SJSA1 (cell line): ENCODE measurements around the gene PTK6. TPM values are rescaled to one million over a fixed set of nuclear protein-coding genes. Genes with fewer than 3 reads are reported as not detected.
A peak's percentile ranks its signal among the peaks of the same experiment; 100 is the strongest.

Experiments used
- DNase-seq, 2 experiments: peaks; one replicate each; pipeline ENCODE4 v3.0.0-alpha.2; 2015 to 2020; ENCODE audit warnings: low spot score in 2 of 2, low read depth in 1 of 2
- H3K27ac ChIP-seq: fragments of 250-450 bp; sonication (Bioruptor Pico); 2 replicates; pipeline ENCODE4 v1.5.1; 2020; ENCODE audit warnings: mild to moderate bottlenecking, moderate library complexity
- H3K27me3 ChIP-seq: fragments of 250-450 bp; sonication (Bioruptor Pico); replicated peaks from 2 replicates; pipeline ENCODE4 v1.5.1; 2020; ENCODE audit warnings: mild to moderate bottlenecking, moderate library complexity
- H3K36me3 ChIP-seq: fragments of 250-450 bp; sonication (Bioruptor Pico); 2 replicates; pipeline ENCODE4 v1.5.1; 2020; ENCODE audit warnings: mild to moderate bottlenecking
- H3K4me1 ChIP-seq: fragments of 250-450 bp; sonication (Bioruptor Pico); replicated peaks from 2 replicates; pipeline ENCODE4 v1.6.1; 2021; ENCODE audit warnings: mild to moderate bottlenecking
- H3K4me3 ChIP-seq: fragments of 250-450 bp; sonication (Bioruptor Pico); 2 replicates; pipeline ENCODE4 v1.5.1; 2020; ENCODE audit warnings: mild to moderate bottlenecking
- H3K9me3 ChIP-seq: fragments of 250-450 bp; sonication (Bioruptor Pico); replicated peaks from 2 replicates; pipeline ENCODE4 v1.5.1; 2020; ENCODE audit warnings: mild to moderate bottlenecking
- total RNA-seq: library from RNA; depleted of rRNA; stranded (reverse); fragments of >200 nt; shearing (Covaris generic); gene quantifications from 2 replicates; pipeline ENCODE4 v1.2.3, GENCODE V29; 2014

The PTK6 gene
- total RNA-seq, 1 experiment from 2014 or later, result not detected

DNA sequence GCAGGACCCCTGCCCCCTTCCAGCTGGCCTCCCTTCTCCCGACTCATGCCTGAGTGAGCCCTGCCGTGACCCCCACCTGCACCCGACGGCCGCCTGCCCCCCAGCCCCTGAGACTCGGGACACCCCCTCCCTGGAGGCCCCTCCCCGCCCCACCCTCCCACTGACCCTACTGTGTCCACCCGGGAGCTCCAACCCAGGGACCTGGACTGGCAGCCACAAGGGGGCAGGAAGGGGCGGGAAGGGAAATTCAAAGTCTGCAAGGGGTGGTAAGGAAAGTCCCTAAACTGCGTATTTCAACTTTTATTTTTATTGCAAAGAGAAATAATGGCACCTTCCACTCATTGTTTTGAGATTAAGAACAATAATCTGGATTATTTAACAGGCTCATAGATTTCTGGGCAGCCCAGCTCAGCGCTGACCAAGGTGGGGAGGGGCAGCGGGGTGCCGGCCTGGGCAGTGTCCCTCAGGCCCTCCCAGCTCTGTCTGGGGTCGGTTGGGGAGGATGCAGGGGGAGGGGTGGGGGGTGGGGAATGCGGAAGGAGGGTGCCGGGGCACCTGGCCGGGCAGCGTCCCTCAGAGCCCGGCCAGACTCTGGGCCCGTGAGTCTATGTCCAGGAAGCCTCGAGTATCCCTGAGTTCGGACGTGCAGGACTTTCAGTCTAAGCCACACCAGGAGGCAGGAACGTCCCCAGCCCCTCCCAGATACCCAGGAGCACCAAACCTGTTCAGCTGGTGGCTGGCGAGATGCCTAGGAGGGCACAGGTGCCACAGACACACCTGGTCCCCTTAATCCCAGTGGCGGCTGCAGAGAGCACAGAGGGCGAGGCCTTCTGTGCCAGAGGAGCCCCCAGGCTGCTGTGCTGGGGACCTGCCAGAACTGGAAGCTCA is 1.3 kb upstream of the PTK6 start:
- Histone ChIP-seq H3K4me3 (peak overlapping the region; percentile 15), H3K4me1 (peaks cover 14% of the 10 kb centered on the region), H3K27ac (no peak overlapping the region), H3K27me3 (peaks cover 20% of the 10 kb centered on the region), H3K36me3 (no peaks in the 10 kb centered on the region), H3K9me3 (no peaks in the 10 kb centered on the region)
- DNase-seq, result peak in 1 of 2 experiments; percentile 72

DNA sequence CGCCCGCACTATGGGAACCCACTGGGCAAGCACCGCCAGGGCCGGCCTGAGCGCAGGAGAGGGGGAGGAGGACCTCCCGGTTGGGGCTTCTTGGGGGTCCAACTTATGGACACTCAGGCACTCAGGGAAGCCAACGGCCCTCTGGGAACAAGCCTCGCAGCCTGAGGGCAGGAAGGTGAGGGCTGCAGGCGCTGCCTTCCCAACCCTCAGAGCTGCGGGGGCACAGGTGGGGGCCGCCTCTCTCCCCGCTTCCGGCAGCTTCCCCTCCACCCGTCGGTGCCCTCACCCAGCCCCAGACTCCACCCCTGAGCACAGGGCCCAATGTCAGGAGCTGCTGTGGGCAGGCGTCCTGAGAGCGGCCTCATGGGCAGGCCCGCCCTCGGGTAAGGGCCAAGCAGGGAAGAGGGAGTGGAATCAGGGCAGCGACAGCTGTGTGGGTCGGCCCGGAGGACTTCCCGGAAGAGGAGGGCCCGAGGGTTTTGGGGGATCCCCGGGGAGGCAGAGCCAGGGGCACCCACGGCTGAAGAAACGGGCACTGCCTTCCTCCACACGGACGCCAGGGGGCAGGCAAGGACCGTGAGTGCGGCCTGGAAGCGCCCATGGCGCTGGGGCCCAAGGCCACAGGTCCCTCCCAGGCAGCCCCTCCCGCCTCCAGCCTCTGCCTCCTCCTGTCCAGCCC is 488 bp upstream of the PTK6 start:
- peak overlapping the region; percentile 15 for H3K4me3 ChIP-seq
- H3K27ac ChIP-seq, result no peak overlapping the region
- no peaks in the 10 kb centered on the region for H3K9me3 ChIP-seq
- peaks cover 24% of the 10 kb centered on the region for H3K27me3 ChIP-seq
- H3K4me1 ChIP-seq, result peaks cover 14% of the 10 kb centered on the region
- no peaks in the 10 kb centered on the region for H3K36me3 ChIP-seq
- peak; percentile 85 to 86 for DNase-seq

DNA sequence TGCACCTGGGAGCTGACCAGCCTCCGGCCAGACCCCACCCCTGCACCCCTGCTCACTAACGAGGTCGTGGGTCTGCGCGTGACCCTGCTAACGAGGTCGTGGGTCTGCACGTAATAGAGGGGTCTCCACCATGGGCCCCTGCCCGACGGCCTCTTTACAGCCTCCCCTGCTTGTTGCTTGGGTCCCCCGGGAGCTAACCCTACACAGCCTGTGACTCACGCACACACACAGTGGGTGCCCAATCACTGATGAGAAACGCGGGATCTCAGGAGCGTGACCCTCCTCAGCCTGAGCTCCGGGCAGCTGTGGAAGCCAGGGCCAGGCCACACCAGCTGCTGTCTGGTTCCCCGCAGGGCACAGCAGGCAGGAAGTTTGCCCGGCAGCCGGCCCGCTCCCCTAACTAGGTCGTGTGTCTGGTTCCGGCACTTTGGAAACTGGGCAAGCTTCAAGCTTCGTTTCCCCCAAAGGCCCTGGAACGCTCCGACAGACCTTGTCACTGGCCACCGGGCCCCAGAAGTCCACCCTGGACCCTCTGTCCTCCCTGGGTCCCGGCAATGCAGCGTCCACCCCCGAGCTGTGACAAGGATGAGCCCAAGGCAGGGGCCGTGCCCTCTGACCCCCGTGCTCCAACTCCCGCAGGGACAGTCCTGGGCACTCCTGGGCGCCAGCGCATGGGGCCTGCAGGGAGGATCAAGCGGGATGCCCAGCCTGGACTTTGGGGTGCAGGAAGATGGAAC is 767 bp downstream of the PTK6 start:
- no peak for DNase-seq
- Histone ChIP-seq H3K9me3 (no peaks in the 10 kb centered on the region), H3K27me3 (peaks cover 25% of the 10 kb centered on the region), H3K4me3 (no peak overlapping the region), H3K36me3 (no peaks in the 10 kb centered on the region), H3K27ac (no peak overlapping the region), H3K4me1 (peaks cover 14% of the 10 kb centered on the region)

DNA sequence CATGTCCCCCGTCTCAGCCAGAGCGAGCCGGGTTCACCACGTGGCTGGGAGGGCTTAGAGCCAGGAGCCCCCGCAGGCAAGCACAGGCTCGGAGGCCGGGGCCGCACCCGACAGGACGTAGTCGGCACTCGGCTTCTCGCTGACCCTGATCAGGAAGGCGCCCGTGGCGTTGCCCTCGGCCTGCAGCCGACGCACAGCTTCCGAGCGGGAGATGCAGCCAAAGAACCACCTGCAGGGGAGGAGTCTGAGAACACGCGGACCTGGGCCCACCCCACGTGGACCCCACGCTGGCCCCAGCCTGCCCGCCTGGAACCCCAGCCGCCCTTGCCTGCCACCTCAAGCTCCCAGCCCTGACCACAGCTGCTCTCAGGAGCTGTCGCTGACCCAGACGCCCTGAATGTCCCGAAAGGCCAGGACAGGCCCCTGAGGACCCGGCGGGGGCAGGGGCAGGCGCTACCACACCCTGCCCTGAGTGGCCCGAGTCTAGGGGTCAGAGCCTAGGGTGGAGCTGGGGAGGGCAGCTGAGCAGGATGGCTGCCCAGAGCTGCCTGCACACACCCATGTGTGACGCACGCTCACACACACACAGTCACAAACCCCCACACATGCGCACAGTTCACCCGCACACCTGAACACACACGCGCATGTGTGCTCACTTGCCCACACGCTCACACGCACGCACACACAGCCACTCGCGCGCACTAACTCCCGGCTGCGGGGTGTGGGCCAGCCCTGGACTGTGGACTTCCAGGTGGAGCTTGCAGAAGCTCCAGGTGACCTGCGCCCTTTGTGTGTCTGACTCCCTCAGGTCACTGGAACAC is 2.1 kb downstream of the PTK6 start:
- Histone ChIP-seq H3K9me3 (no peaks in the 10 kb centered on the region), H3K27me3 (peaks cover 25% of the 10 kb centered on the region), H3K36me3 (no peaks in the 10 kb centered on the region), H3K4me1 (peaks cover 7% of the 10 kb centered on the region), H3K27ac (no peak overlapping the region), H3K4me3 (no peak overlapping the region)
- DNase-seq, result no peak

DNA sequence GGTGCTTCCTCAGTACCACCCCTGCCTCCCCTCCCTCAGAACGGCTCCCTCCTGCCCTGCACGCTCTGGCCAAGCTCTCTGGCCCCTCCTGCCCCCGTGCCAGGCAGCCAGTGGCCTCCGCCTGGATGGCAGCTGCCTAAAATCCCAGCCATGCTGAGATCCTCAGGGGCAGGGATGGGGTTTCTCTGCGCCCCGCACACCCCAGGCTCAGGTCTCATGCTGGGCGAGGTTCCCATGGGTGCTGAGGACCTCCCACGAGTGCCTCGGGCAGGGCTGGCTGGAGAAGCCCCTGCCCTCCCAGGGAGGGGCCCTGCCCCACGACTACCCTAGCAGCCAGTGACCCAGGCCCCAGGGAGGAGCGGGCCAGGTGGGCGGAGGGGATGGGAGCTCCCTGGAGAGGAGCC is 2.7 kb downstream of the PTK6 start:
- no peak overlapping the region for H3K4me3 ChIP-seq
- H3K27ac ChIP-seq, result no peak overlapping the region
- peaks cover 25% of the 10 kb centered on the region for H3K27me3 ChIP-seq
- H3K36me3 ChIP-seq, result no peaks in the 10 kb centered on the region
- H3K4me1 ChIP-seq, result peaks cover 7% of the 10 kb centered on the region
- no peaks in the 10 kb centered on the region for H3K9me3 ChIP-seq
- DNase-seq, result no peak

DNA sequence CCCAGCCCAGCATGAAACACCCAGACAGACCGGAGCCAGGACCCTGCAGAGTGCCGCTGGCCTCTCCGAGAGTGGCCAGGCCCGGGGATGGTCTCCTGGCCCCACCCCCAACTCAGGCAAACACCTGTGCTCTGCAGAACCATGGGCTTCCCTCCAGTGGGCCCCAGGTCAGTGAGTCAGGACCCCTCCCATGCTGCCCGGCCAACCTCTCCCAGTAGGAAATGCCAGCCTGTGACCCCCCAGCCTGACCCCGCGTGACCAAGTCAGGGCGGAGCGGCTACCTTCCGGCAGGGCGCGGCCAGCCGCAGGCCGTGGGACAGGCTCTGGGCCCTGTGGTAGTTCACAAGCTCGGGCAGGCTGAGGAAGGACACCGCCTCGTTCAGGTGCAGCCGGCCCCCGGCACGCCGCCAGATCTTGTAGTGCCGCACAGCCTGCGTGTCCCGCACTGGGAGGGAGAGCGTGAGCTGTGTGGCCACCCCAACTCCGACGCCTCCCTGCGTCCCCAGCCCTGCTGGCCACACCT is 3.2 kb downstream of the PTK6 start:
- H3K36me3 ChIP-seq, result no peaks in the 10 kb centered on the region
- H3K4me1 ChIP-seq, result peaks cover 7% of the 10 kb centered on the region
- H3K27me3 ChIP-seq, result peaks cover 25% of the 10 kb centered on the region
- no peaks in the 10 kb centered on the region for H3K9me3 ChIP-seq
- H3K27ac ChIP-seq, result no peak overlapping the region
- no peak overlapping the region for H3K4me3 ChIP-seq
- no peak for DNase-seq

DNA sequence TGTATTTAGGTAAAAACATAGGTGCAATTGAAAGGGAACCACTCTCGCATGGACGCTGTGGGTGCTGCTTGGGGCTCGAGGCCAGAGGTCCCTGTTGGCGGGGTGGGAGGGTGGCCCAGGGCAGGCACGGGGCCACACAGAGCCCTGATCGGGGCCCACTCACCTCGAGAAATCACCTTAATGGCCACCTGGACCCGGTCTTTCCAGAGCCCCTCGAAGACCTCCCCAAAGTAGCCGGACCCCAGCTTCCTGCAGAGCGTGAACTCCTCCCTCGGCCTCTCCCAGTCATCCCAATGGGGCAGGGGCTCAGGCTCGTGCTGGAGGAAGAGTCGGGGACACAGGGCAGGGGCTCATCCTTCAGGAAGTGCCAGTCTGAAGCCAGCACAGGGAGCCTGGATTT is 3.8 kb downstream of the PTK6 start:
- peaks cover 25% of the 10 kb centered on the region for H3K27me3 ChIP-seq
- peaks cover 7% of the 10 kb centered on the region for H3K4me1 ChIP-seq
- H3K27ac ChIP-seq, result no peak overlapping the region
- no peaks in the 10 kb centered on the region for H3K9me3 ChIP-seq
- DNase-seq, result no peak
- no peaks in the 10 kb centered on the region for H3K36me3 ChIP-seq
- no peak overlapping the region for H3K4me3 ChIP-seq

DNA sequence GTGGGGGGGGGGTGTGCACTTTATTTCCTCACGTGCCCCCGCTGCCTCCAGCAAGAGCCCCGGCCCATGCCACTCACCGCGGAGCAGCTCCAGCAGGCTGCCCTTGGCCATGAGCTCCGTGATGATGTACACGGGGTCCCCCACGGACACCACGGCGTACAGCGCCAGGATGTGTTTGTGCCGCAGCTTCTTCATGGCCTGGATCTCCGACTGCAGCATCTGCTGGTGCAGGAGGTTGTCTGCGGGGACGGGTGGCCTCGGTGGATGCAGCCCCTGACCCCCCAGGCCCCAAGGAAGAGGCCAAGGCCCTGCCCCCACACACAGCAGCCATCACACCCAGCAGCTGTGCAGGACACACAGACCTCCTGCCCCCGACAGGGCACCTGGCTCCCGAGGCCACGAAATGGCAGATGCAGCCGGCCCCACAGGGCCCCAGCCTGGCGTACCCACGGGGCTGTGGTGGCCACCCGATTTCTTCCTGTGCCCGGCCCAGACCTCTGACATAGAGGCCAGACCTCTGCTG is 4.7 kb downstream of the PTK6 start:
- Histone ChIP-seq H3K36me3 (no peaks in the 10 kb centered on the region), H3K4me1 (peaks cover 2% of the 10 kb centered on the region), H3K27me3 (peaks cover 25% of the 10 kb centered on the region), H3K9me3 (no peaks in the 10 kb centered on the region), H3K27ac (no peak overlapping the region), H3K4me3 (no peak overlapping the region)
- DNase-seq, result no peak

DNA sequence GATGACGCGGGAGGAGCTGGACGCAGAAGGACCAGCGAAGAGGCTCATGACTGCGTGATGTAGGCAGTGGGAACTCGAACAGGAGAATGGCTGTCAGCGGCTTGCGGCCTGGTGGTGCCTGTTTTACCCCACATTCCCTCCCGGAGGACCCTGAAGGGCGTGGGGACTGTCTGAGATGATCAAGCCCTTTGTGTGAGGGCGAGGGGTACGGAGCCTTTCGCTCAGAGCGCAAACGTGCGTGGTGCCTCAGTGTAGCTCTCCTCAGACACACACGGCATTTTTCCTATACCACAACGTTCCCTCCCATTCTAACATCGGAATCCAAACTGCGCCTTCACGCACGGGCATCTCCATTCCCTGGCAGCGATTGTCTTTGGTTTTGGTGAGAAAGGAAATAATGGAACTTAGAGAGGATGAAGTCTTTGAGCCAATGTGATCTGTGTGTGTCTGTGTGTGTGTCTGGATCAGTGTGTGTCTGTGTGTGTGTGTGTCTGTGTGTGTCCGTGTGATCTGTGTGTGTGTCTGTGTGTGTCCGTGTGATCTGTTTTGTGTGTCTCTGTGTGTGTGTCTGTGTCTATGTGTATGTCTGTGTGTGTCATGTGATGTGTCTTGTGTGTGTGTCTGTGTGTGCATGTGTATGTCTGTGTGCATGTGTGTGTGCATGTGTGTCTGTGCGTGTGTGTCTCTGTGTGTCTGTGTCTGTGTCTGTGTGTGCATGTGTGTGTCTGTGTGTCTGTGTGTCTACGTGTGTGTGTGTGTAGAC is 5.3 kb downstream of the PTK6 start:
- no peaks in the 10 kb centered on the region for H3K36me3 ChIP-seq
- H3K27ac ChIP-seq, result no peak overlapping the region
- H3K27me3 ChIP-seq, result peaks cover 25% of the 10 kb centered on the region
- no peak overlapping the region for H3K4me3 ChIP-seq
- DNase-seq, result no peak
- H3K9me3 ChIP-seq, result no peaks in the 10 kb centered on the region
- H3K4me1 ChIP-seq, result no peaks in the 10 kb centered on the region

DNA sequence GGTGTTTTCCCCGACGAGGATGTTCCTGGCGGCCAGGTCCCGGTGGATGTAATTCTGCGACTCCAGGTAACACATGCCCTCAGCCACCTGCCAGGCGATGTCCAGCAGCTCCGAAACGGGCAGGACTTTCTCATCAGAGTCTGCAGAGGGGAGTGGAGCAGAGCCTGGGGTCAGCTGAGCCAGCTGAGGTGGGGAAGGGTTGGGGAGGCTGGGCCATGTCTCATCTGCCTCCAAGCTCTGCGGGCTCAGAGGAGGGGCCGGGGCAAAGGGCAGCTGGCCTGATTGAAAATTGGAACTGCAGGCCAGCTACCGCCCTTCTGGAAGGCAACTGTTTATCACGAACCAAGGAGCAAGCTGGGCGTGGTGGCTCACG is 6.4 kb downstream of the PTK6 start:
- Histone ChIP-seq H3K4me3 (no peak overlapping the region), H3K27me3 (peaks cover 25% of the 10 kb centered on the region), H3K36me3 (no peaks in the 10 kb centered on the region), H3K27ac (no peak overlapping the region), H3K9me3 (no peaks in the 10 kb centered on the region), H3K4me1 (no peaks in the 10 kb centered on the region)
- no peak for DNase-seq

DNA sequence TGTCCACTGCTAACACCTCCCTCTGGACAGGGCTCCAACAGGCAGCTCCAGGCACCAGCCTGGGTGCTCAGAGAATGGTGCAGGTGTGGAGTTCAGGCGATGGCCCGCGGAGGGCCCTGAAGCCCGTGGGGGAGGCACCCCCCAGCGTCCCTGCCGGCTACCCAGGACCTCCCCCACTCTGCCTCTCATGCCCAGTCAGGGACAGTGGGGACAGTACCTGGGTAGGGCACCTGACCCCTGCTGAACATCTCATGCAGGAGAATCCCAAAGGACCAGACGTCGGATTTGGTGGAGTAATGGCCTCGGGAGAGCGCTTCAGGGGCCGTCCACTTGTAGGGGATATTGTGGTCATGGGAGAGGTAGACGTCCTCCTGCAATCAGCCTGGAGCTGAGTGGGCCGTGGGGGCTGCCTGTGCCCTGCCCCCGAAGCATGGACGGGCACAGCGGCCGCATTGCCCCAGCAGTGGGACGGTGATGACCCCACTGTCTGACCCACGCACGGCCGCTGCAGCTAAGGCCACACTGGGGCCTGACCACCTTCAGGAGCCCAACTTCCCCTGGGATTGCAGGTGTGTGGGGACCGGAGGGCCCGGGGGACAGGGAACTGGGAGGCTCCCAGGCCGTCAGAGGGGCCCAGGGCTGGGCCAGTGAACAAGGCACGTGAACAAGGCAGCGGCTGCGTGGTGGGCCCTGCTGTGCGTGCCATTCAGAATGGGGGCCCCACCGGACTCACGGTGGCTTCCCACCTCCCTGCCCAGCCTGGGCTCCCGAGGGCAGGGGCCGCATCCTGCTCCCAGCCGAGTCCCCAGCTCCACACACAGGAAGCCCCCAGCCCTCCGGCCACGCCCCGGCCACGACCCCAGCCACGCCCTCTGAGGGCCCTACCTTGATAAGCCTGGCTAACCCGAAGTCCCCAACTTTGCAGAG is 7.1 kb downstream of the PTK6 start:
- H3K4me1 ChIP-seq, result no peaks in the 10 kb centered on the region
- DNase-seq, result no peak
- H3K4me3 ChIP-seq, result no peak overlapping the region
- H3K27me3 ChIP-seq, result peaks cover 22% of the 10 kb centered on the region
- no peaks in the 10 kb centered on the region for H3K9me3 ChIP-seq
- no peak overlapping the region for H3K27ac ChIP-seq
- no peaks in the 10 kb centered on the region for H3K36me3 ChIP-seq
